ENCODE data around the gene CNTN4. TPM values are rescaled to one million over a fixed set of nuclear protein-coding genes. Genes with fewer than 3 reads are reported as not detected.

CNTN4 gene
- total RNA-seq, 3 donors from 2014 or later (not counting 1 experiment from before 2014, with no cell fraction given): not detected

GRCh38 chr3:2937592-2937991 is 838.9 kb downstream of the CNTN4 start:
- Mint-ChIP-seq H3K9me3 (no peaks in the 10 kb centered on the region), H3K4me1 (no peaks in the 10 kb centered on the region), H3K27me3 (ENCODE audit: low read depth in 2 of 2) (peaks cover 12 to 14% of the 10 kb centered on the region in 2 donors), H3K36me3 (no peaks in the 10 kb centered on the region), H3K4me3 (no peak overlapping the region), H3K27ac (no peak overlapping the region)
- TF ChIP-seq CTCF (IDR thresholded peaks at IDR 0.05): no peak
- Histone ChIP-seq H3K27me3 (ENCODE audit: control insufficient read depth, insufficient read depth, low read length) (no peaks in the 10 kb centered on the region), H3K36me3 (ENCODE audit: control insufficient read depth, insufficient read depth, low read length) (no peaks in the 10 kb centered on the region), H3K9me3 (ENCODE audit: control insufficient read depth, insufficient read depth, low read length) (no peaks in the 10 kb centered on the region), H3K4me1 (ENCODE audit: control insufficient read depth, insufficient read depth, low read length) (no peaks in the 10 kb centered on the region), H3K4me3 (ENCODE audit: low read length) (no peak overlapping the region), H3K27ac (ENCODE audit: low read length) (no peak overlapping the region)
- no peak for ATAC-seq
- WGBS (ENCODE audit: insufficient coverage): 33% methylated on average over 2 of the region's 2 CpGs
- intact Hi-C loops (cut with micrococcal nuclease): no loop called here
- DNase-seq: no peak

GRCh38 chr3:2938711-2939110 is 840.0 kb downstream of the CNTN4 start:
- H3K27ac ChIP-seq (ENCODE audit: low read length): no peak overlapping the region
- H3K36me3 ChIP-seq (ENCODE audit: control insufficient read depth, insufficient read depth, low read length): no peaks in the 10 kb centered on the region
- no peaks in the 10 kb centered on the region for H3K4me1 ChIP-seq (ENCODE audit: control insufficient read depth, insufficient read depth, low read length)
- H3K9me3 ChIP-seq (ENCODE audit: control insufficient read depth, insufficient read depth, low read length): no peaks in the 10 kb centered on the region
- Mint-ChIP-seq H3K27me3 (ENCODE audit: low read depth in 2 of 2) (peaks cover 12 to 14% of the 10 kb centered on the region in 2 donors), H3K4me1 (no peaks in the 10 kb centered on the region), H3K9me3 (no peaks in the 10 kb centered on the region), H3K36me3 (no peaks in the 10 kb centered on the region), H3K27ac (no peak overlapping the region), H3K4me3 (no peak overlapping the region)
- WGBS (ENCODE audit: insufficient coverage): 74% methylated on average over 1 of the region's 1 CpG
- intact Hi-C loops (cut with micrococcal nuclease): no loop called here
- H3K4me3 ChIP-seq (ENCODE audit: low read length): no peak overlapping the region
- DNase-seq (no peak), ATAC-seq (no peak)
- TF ChIP-seq CTCF (IDR thresholded peaks at IDR 0.05): no peak
- no peaks in the 10 kb centered on the region for H3K27me3 ChIP-seq (ENCODE audit: control insufficient read depth, insufficient read depth, low read length)

GRCh38 chr3:2940062-2940461 is 841.4 kb downstream of the CNTN4 start:
- 90% methylated on average over 2 of the region's 2 CpGs for WGBS (ENCODE audit: insufficient coverage)
- no peaks in the 10 kb centered on the region for H3K4me1 ChIP-seq (ENCODE audit: control insufficient read depth, insufficient read depth, low read length)
- no peak overlapping the region for H3K4me3 ChIP-seq (ENCODE audit: low read length)
- H3K36me3 ChIP-seq (ENCODE audit: control insufficient read depth, insufficient read depth, low read length): no peaks in the 10 kb centered on the region
- no peaks in the 10 kb centered on the region for H3K9me3 Mint-ChIP-seq
- H3K9me3 ChIP-seq (ENCODE audit: control insufficient read depth, insufficient read depth, low read length): no peaks in the 10 kb centered on the region
- no peak overlapping the region for H3K27ac ChIP-seq (ENCODE audit: low read length)
- intact Hi-C loops (cut with micrococcal nuclease): no loop called here
- no peaks in the 10 kb centered on the region for H3K36me3 Mint-ChIP-seq
- ATAC-seq (no peak), DNase-seq (no peak)
- H3K27ac Mint-ChIP-seq: no peak overlapping the region
- H3K4me3 Mint-ChIP-seq: no peak overlapping the region
- no peak for TF ChIP-seq CTCF (IDR thresholded peaks at IDR 0.05)
- H3K27me3 Mint-ChIP-seq (ENCODE audit: low read depth in 2 of 2): peaks cover 12 to 14% of the 10 kb centered on the region in 2 donors
- no peaks in the 10 kb centered on the region for H3K4me1 Mint-ChIP-seq
- H3K27me3 ChIP-seq (ENCODE audit: control insufficient read depth, insufficient read depth, low read length): no peaks in the 10 kb centered on the region

- Histone ChIP-seq H3K27ac (ENCODE audit: low read length) (no peak overlapping the region), H3K4me3 (ENCODE audit: low read length) (no peak overlapping the region), H3K36me3 (ENCODE audit: control insufficient read depth, insufficient read depth, low read length) (no peaks in the 10 kb centered on the region), H3K4me1 (ENCODE audit: control insufficient read depth, insufficient read depth, low read length) (no peaks in the 10 kb centered on the region), H3K9me3 (ENCODE audit: control insufficient read depth, insufficient read depth, low read length) (no peaks in the 10 kb centered on the region), H3K27me3 (ENCODE audit: control insufficient read depth, insufficient read depth, low read length) (no peaks in the 10 kb centered on the region)
- no peaks in the 10 kb centered on the region for H3K4me1 Mint-ChIP-seq
- no peak for DNase-seq
- peaks cover 13 to 15% of the 10 kb centered on the region in 2 donors for H3K27me3 Mint-ChIP-seq (ENCODE audit: low read depth in 2 of 2)
- ATAC-seq: no peak
- H3K4me3 Mint-ChIP-seq: no peak overlapping the region
- intact Hi-C loops (cut with micrococcal nuclease): no loop called here
- no peaks in the 10 kb centered on the region for H3K9me3 Mint-ChIP-seq
- no peaks in the 10 kb centered on the region for H3K36me3 Mint-ChIP-seq
- no peak overlapping the region for H3K27ac Mint-ChIP-seq
- 68% methylated on average over 1 of the region's 1 CpG for WGBS (ENCODE audit: insufficient coverage)
- TF ChIP-seq CTCF (IDR thresholded peaks at IDR 0.05): no peak
These were observed 846.0 kb downstream of the CNTN4 start for GRCh38 chr3:2944628-2945027.
